Activated CD8-positive, alpha-beta T cell treated with anti-CD3 and anti-CD28 coated beads for 36 hours (primary cell): ENCODE measurements around the gene OTUB1. TPM values are rescaled to one million over a fixed set of nuclear protein-coding genes. Genes with fewer than 3 reads are reported as not detected.

Source experiments
- ATAC-seq: fragments of 200-7000 bp; cut with Tn5 transposase; one replicate; pipeline ENCODE4 v1.10.0; 2021; ENCODE audit warnings: mild to moderate bottlenecking, moderate library complexity
- CTCF ChIA-PET: fragments of 350-600 bp; sonication (Branson Sonifier 250); formaldehyde crosslinking; loops from one replicate; lab custom pipeline; 2021; ENCODE audit warnings: antibody characterized with exemption; lab: Charles Lee
- POLR2A ChIA-PET: fragments of 350-600 bp; sonication (Branson Sonifier 250); formaldehyde crosslinking; loops from one replicate; lab custom pipeline; 2021; ENCODE audit warnings: antibody characterized with exemption; lab: Charles Lee
- DNase-seq: peaks from one replicate; pipeline ENCODE4 v3.0.0-alpha.2; 2020
- H3K27ac Mint-ChIP-seq: one replicate; pipeline ENCODE4 v1.8.0; 2021; ENCODE audit warnings: mild to moderate bottlenecking, mixed read lengths
- H3K27me3 Mint-ChIP-seq: one replicate; pipeline ENCODE4 v1.8.0; 2021; ENCODE audit warnings: mixed read lengths
- H3K36me3 Mint-ChIP-seq: one replicate; pipeline ENCODE4 v1.8.0; 2021; ENCODE audit warnings: low read depth, mixed read lengths
- H3K4me1 Mint-ChIP-seq: one replicate; pipeline ENCODE4 v1.8.0; 2021; ENCODE audit warnings: low read depth, mixed read lengths
- H3K4me3 Mint-ChIP-seq: one replicate; pipeline ENCODE4 v1.8.0; 2021; ENCODE audit warnings: mild to moderate bottlenecking, moderate library complexity, mixed read lengths
- H3K9me3 Mint-ChIP-seq: one replicate; pipeline ENCODE4 v1.8.0; 2021; ENCODE audit warnings: mixed read lengths
- intact Hi-C: fragments of 100-400 bp; cut with micrococcal nuclease; formaldehyde crosslinking; loops from one replicate; pipeline ENCODE4 v1.10.0; 2022
- total RNA-seq, 2 experiments: library from RNA; stranded (reverse); gene quantifications; one replicate each; pipeline ENCODE4 v1.2.3, GENCODE V29; 2021
- TF ChIP-seq, protein P1 (sequence below): fragments of 200-600 bp; IDR thresholded peaks from one replicate; pipeline ENCODE4 v1.8.0; 2022; ENCODE audit warnings: antibody characterized with exemption, mild to moderate bottlenecking

OTUB1 gene
- total RNA-seq, 2 experiments from 2014 or later = 70.1 to 73.9 TPM

DNA sequence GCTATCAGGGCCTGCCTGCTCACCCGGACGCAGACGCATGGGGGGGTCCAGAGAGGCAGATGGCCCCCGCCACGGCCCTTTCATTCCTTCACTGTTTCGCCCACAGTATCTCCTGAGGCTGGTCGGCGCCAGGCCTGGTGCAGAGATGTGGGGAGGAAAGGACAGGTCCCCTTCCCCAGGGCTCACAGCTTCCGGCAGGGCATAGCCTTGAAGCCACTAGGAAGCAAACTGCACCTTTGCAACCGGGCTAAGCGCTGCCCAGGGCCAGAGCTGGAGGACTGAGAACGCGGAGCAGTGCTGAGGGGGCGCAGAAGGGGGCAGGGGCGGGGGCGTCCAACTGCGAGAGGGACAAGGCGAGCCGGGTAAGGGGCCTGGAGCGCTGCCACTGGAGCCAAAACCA is 29.3 kb downstream of the OTUB1 start:
- no peak for DNase-seq
- no peak for ATAC-seq
- Mint-ChIP-seq H3K36me3 (no peaks in the 10 kb centered on the region), H3K27ac (no peak overlapping the region), H3K4me3 (no peak overlapping the region), H3K4me1 (no peaks in the 10 kb centered on the region), H3K27me3 (no peaks in the 10 kb centered on the region), H3K9me3 (peaks cover 4% of the 10 kb centered on the region)
- intact Hi-C loops = no loop called here
- TF ChIP-seq, protein P1, sequence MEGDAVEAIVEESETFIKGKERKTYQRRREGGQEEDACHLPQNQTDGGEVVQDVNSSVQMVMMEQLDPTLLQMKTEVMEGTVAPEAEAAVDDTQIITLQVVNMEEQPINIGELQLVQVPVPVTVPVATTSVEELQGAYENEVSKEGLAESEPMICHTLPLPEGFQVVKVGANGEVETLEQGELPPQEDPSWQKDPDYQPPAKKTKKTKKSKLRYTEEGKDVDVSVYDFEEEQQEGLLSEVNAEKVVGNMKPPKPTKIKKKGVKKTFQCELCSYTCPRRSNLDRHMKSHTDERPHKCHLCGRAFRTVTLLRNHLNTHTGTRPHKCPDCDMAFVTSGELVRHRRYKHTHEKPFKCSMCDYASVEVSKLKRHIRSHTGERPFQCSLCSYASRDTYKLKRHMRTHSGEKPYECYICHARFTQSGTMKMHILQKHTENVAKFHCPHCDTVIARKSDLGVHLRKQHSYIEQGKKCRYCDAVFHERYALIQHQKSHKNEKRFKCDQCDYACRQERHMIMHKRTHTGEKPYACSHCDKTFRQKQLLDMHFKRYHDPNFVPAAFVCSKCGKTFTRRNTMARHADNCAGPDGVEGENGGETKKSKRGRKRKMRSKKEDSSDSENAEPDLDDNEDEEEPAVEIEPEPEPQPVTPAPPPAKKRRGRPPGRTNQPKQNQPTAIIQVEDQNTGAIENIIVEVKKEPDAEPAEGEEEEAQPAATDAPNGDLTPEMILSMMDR = no peak
- CTCF ChIA-PET = interaction anchor here (2.4 kb wide), 1 partner anchor 15 kb away, joined by 11 read pairs; no protein-coding TSS in a partner anchor
- POLR2A ChIA-PET = interaction anchor here (1.6 kb wide), 1 partner anchor 13 kb away, joined by 3 read pairs; no protein-coding TSS in a partner anchor

GRCh38 chr11:64015935-64016845 is 30.0 kb downstream of the OTUB1 start:
- Mint-ChIP-seq H3K27ac (no peak overlapping the region), H3K27me3 (no peaks in the 10 kb centered on the region), H3K36me3 (no peaks in the 10 kb centered on the region), H3K4me1 (no peaks in the 10 kb centered on the region), H3K9me3 (peaks cover 2% of the 10 kb centered on the region), H3K4me3 (no peak overlapping the region)
- ATAC-seq = no peak
- CTCF ChIA-PET = no interaction called here
- intact Hi-C loops = no loop called here
- TF ChIP-seq, protein P1 = no peak
- DNase-seq = no peak
- POLR2A ChIA-PET = interaction anchor here (0.6 to 1.6 kb wide), 2 partner anchors 14 to 529 kb away, joined by 3 read pairs; no protein-coding TSS in a partner anchor

GRCh38 chr11:64017945-64018224 is 31.6 kb downstream of the OTUB1 start:
- H3K4me3 Mint-ChIP-seq = no peak overlapping the region
- H3K27ac Mint-ChIP-seq = no peak overlapping the region
- intact Hi-C loops = no loop called here
- no peak for DNase-seq
- ChIA-PET CTCF (interaction anchor here (1.2 kb wide), 1 partner anchor 17 kb away, joined by 4 read pairs; no protein-coding TSS in a partner anchor), POLR2A (interaction anchor here (1.4 kb wide), 1 partner anchor 16 kb away, joined by 4 read pairs; no protein-coding TSS in a partner anchor)
- no peaks in the 10 kb centered on the region for H3K9me3 Mint-ChIP-seq
- TF ChIP-seq, protein P1 = no peak
- no peaks in the 10 kb centered on the region for H3K36me3 Mint-ChIP-seq
- H3K4me1 Mint-ChIP-seq = no peaks in the 10 kb centered on the region
- no peak for ATAC-seq
- H3K27me3 Mint-ChIP-seq = no peaks in the 10 kb centered on the region

DNA sequence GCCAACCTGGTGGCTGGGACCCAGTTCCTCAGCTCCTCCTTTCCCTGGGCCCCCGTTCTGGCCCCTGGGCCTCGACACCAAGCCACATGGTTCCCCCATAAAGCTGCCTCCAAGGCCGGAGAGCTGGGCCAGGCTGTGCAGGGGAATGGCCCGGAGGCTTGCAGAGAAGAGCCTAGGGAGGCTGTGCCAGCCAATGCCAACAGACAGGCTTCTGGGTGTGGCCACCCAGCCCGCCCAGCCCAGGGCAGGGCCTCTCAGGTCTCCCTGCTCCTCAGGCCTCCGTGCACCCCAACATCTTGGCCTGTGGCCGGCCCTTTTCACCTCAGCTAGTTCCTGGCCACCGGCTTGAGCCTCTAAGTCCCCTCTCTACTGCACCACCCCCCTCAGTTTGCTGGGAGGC is 32.1 kb downstream of the OTUB1 start:
- Mint-ChIP-seq H3K27me3 (no peaks in the 10 kb centered on the region), H3K27ac (no peak overlapping the region), H3K9me3 (no peaks in the 10 kb centered on the region), H3K4me3 (no peak overlapping the region), H3K36me3 (no peaks in the 10 kb centered on the region), H3K4me1 (no peaks in the 10 kb centered on the region)
- POLR2A ChIA-PET = interaction anchor here (1.4 kb wide), 1 partner anchor 17 kb away, joined by 4 read pairs; no protein-coding TSS in a partner anchor
- CTCF ChIA-PET = no interaction called here
- no peak for DNase-seq
- no peak for ATAC-seq
- intact Hi-C loops = no loop called here
- TF ChIP-seq, protein P1 = no peak
